HG03045 (cell line): Measurements from ENCODE around the gene SHQ1.

Source experiments
- ATAC-seq: cut with Tn5 transposase; IDR thresholded peaks from one replicate; pipeline ENCODE4 v1.9.1; 2021; ENCODE audit warnings: mild to moderate bottlenecking, moderate library complexity; ENCODE audit not compliant: unreplicated experiment

The SHQ1 gene

DNA sequence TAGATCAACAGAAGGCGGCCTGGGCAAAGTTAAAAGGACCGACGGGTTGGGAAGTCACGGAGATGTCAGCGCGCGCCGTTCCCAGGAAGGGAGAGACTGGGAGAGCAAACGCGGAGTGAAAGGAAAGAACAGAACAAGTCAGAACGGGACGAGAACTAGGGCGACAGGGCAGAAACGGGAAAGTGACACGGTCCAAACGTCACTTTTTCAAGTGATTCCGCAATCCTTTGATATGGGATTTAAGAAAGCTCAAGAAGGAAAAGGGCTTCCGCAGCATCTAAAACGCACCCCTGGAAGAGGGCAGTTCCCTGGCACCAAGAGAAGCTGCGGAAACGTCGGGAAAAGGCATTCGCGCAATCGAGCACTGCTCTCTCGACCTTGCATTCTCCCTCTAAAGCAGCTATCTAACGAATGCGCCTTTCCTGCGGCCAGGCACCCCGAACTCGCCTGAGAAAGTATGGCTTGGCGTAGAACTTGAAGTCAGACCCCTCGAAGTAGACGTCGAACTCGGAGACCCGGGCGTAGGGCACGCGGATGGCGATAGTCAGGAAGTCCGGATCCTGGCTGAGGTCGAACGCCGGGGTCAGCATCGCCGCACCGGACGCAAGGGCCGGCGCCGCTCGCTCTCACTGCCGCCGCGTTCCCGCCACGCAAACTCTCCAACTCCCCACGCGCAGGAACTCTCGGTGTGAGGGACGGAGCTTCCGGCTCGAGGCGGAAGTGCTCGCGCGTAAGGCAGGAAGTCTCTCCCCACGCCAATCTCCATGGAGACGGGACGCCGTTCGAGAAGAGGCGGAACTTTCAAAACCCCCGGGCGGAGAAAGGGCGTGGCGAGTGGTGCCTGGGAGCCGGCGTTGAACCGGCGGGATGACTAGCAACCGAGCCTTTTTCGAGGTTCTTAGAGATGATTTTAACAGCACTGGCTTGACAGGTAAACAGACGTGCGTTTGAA is at the start of gene SHQ1:
Gene SHQ1, minus strand, starts transcription at position 695 of the 952 bp plus-strand sequence. Its CDS starts 105 bp downstream, at position 590.
- peak; percentile 98 for ATAC-seq

DNA sequence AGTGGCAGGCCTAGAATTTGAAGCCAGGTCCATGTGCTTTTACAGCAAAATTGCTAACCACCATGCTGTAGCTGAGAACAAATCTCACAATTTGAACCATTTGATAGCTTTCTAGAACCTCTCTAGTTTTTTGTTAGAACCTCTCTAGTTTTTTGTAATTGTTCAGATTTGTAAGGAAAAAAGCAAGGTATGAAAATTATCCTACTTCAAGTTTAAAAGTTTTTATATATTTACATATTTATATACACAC is 49.4 kb upstream of the SHQ1 start:
- no peak for ATAC-seq

GRCh38 chr3:72896996-72897757 is 48.9 kb upstream of the SHQ1 start:
- ATAC-seq, result no peak

DNA sequence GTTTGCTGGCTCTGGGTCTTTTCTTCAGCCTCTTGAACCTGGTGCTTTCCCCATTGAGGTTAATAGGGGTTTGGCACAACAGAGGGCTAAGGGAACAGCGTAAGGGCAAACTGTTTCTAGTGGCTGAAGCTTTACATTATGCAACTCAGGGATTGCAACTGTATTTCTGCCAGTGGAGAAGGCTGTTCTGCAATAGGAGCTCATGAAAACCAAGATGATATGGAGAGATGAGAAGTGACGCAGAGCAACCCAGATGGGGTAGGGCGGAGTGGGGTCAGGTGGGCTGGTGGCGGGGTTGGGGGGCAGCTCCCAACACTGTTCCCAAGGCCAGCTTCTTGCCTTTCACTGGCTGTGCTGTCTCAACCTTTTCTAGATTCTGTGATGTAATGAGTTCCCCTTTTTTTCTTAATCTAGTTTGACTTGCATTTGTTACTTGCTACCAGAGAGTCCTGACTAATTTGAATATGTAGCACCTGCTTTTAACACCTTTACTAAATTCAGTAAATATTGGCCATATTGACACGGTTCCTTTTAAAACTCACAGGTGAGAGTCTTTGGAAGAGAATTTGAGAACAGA is 46.8 kb upstream of the SHQ1 start:
- ATAC-seq, result no peak

GRCh38 chr3:72892870-72893269 is 44.6 kb upstream of the SHQ1 start:
- ATAC-seq, result no peak

DNA sequence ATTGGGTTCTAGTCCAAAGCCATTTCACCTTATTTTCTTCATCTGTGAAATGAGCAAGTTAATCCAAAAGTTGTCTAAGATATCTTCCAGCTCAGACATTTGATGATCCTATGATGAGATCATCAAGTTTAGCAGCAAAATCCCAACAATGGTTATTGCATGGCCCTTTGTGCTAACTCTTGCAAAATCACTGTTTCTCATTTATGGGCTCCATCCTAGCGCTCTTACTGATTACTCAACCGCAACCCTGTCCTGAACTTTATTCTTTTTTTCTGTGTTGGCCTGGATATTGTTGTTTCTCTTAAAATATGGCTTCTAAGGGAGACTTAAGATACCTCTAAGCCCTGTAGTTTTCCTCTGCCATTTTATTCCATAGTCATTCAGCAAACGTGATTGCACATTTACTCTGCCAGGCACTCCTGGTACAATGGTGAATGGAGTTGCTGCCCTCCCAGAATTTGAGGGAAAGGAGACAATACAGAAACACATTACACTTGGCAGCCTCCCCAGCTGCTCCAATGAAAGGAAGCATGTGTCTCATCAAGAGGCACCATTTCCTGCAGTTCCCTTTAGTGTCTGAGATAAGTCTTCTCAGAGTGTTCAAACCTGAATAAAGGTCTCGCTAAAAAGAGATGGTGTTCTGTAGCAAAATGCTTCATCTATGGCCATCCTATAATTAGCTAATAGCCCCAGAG is 44.0 kb upstream of the SHQ1 start:
- no peak for ATAC-seq

DNA sequence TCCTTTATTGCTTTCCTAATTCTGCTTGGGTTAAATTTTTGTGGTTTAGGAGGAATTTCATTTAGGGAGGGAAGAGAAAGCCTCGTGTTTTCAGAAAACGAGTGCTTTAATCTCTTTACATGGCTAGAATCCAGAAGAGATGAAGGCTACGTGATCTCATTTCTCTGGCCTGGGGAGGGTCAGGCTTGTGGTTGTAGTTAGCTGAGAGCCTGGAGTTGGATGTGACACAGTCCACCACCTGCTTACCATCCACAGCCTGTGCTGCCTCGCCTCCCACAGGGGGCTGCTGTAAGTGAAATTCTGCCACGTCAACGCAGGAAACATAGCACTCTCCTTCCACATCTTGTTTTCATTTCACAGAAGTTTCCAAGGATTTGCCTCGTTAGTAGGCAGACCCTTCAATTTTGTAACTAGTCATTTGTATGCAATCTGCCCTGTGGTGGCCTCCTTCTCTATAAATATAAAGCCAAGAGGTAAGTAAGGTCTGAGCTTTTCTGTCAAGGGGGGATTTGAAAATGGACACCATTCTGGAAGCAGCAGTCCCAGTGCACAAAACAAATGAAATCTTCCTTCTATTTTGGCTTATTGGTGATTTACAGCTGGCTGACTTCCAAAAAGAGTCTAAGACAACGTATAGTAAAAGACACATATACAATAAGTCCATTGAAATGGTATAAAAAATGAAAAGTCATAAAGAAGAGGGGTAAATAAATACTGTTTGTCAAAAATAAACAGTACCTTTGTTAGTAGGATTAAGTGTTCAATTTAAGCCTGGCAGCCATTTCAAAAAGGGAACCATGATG is 43.0 kb upstream of the SHQ1 start:
- no peak for ATAC-seq

GRCh38 chr3:72890166-72890925 is 42.1 kb upstream of the SHQ1 start:
- no peak for ATAC-seq

- no peak for ATAC-seq
Observed at GRCh38 chr3:72889310-72890165, 41.3 kb upstream of the SHQ1 start.

GRCh38 chr3:72888546-72889309 is 40.5 kb upstream of the SHQ1 start:
- ATAC-seq, result no peak

DNA sequence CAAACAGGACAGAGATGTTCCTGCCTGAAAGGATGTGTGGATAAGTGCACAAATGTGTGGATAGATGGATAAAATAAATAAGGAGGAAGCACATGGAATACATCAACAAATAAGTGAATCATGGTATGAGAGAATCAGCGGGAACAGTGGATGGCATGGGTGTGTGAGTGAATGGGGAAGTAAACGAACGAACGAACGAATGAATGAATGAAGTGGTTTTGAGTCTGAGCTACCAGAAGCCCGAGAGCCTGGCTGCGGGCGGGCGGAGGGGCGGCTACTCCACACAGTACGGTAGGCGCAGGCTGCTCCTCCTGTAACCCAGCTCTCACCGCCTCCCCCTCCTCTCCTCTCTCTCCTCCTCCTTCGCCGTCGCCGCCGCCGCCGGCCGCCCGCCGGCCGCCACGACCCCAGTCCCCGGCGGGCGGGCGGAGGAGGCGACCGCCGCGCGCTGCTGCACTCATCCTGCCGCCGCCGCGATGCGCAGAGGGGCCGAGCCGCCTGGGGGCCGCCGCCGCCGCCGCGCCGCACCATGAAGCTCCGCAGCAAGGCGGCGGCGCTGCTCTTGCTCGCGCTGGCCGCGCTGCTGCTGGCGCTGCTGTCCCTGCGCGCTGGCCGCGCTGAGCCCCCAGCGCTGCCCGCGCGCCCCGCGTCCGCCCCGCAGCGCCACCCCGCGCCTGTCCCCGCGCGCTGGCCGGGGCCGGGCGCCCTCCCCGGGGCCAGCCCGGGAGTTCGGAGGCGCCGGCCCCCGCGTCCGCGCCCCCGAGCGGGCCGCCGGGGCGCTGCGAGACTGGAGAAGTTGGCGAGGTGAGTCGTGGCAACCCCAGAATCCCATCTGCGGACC is 39.7 kb upstream of the SHQ1 start, which contains the start of gene GXYLT2:
Gene GXYLT2, plus strand, starts transcription at position 342 of the 841 bp plus-strand sequence. Its CDS starts 188 bp downstream, at position 530.
- no peak for ATAC-seq

DNA sequence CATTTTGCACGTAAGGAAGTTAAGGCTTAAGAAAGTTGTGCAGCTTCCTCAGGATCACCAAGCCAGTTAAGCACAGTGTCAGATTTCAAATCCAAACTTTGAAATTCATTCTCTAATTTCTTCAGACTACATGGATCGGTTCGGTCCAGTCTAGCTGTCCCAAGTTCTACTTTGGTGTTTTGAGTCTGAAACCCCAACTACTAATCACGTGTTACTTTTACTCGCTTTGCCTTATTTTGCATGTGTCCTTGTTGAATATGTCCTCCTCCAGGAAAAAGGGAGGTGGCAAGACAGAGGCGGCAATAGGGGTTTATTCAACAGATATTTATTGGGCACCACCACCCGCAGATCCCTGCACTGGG is 39.1 kb upstream of the SHQ1 start:
- no peak for ATAC-seq

GRCh38 chr3:72872183-72872582 is 23.9 kb upstream of the SHQ1 start:
- ATAC-seq, result no peak

GRCh38 chr3:72862314-72863090 is 14.3 kb upstream of the SHQ1 start:
- no peak for ATAC-seq

GRCh38 chr3:72860846-72861245 is 12.6 kb upstream of the SHQ1 start:
- ATAC-seq, result no peak

DNA sequence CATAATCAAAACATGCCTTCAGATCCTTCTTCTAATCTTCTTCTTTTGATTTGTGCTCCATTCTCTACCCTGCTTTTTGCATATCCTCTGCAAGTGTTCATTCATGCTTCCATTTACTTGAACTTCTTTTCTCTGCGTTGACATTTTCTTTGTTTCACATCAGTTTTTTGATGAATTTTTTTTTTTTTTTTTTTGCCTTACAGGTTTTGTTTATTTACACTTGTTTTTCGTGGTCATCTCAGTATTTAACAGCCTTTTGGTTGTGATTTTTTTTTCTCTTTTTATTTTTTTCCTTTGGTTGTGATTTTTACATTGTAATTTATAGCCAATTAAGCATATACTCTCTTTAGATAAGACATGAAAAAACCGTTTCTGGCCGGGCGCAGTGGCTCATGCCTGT is 11.8 kb upstream of the SHQ1 start:
- ATAC-seq, result no peak
